Suppressor macrophage treated with lipopolysaccharide for 1 hour (primary cell): ENCODE results near the gene CBFA2T2.
A peak's percentile ranks its signal among the peaks of the same experiment; 100 is the strongest.
"Not testable (repeated sequence)": the region's sequence is repeated elsewhere in the genome, so short reads cannot be mapped to it uniquely, and the experiment has no call there.

Experiments used
- DNase-seq, 3 donors: peaks; one replicate each; pipeline ENCODE4 v3.0.0-alpha.2; 2020 to 2022

The CBFA2T2 gene

GRCh38 chr20:33629979-33630378, 140.1 kb downstream of the CBFA2T2 start:
- DNase-seq = no peak

GRCh38 chr20:33630507-33630906, 140.6 kb downstream of the CBFA2T2 start:
- peak in 2 of 3 donors; percentile 5 for DNase-seq

DNA sequence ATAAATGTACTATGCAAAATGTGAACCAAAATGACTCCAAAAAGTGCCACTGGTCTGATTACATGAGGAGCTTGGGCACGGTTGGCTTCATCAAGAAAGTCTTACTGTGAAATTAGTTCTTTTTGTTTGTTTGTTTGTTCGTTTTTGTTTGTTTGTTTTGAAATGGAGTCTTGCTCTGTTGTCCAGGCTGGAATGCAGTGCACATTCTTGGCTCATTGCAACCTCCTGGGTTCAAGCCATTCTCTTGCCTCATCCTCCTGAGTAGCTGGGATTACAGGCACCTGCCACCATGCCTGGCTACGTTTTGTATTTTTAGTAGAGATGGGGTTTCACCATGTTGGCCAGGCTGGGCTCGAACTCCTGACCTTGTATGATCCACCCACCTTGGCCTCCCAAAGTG, 142.0 kb downstream of the CBFA2T2 start:
- DNase-seq = not testable (repeated sequence)

DNA sequence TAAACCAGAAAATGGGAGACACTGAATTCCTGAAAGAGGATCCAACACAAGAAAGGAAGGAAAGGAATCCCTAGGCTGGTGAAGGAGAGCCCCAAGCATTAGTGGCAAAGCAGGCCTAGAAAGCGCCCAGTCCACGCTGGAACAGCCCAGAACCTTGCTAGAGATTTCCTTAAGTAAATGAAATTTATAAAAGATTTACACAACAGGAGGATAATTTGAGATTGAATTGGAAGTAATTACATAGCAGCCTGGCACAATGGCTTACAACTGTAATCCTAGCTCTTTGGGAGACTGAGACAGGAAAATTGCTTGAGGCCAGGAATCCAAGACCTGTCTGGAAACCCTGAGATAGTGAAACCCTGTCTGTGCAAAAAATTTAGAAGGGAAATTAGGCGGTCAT, 145.4 kb downstream of the CBFA2T2 start:
- no peak for DNase-seq

GRCh38 chr20:33636776-33637175, 146.9 kb downstream of the CBFA2T2 start:
- no peak for DNase-seq

- DNase-seq = no peak
Measured at GRCh38 chr20:33640287-33640686, 150.4 kb downstream of the CBFA2T2 start.

- DNase-seq = no peak
Measured at GRCh38 chr20:33644313-33645071, 154.6 kb downstream of the CBFA2T2 start.

DNA sequence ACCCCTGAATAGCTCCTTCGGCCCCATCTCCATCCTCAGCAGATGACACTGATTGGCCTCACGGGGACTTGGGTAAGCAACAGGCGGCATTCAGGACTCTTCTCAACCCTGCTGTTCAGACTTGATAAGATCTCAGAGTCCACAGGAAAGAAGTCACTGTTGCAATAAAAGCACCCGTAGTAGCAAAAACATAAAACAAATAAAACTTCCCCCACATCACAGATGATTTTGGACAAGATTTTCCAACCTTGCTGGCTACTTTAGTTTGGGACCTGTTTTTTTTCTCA, 155.1 kb downstream of the CBFA2T2 start:
- no peak for DNase-seq

DNA sequence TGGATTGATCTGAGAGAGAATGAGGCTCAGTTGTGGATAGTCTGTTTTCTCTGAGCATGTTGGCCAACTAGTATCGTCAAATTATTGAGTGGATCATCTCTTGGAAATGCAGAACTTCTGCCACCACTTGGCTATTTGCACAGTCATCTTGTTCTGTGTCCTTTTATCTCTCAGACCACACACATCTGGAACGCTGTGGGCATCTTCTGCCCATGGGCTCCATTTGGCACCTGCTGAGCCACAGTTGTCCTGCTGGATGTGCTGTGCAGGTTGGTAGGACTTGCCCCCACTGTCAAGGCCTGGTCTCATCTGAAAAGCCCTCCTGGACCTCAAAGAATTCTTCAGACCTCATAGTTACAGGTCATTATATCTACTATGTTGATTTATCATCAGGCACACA, 155.5 kb downstream of the CBFA2T2 start:
- DNase-seq = no peak

DNA sequence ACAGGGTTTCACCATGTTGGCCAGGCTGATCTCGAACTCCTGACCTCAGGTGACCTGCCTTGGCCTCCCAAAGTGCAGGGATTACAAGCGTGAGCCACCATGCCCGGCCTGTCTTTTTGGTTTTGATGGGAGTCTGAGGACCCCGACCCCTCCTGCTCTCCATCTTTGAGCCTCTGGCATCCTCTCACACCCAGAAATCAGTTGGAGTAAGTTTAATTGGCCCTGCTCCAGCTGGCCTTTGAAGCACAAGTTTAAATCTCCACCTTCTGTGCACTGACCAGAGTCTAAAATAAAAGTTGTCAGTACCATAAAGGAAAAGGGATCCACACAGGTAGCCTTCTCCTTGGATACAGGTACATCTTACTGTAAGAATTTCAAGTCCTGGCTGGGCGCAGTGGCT, 156.3 kb downstream of the CBFA2T2 start:
- no peak for DNase-seq

GRCh38 chr20:33646959-33647602, 157.2 kb downstream of the CBFA2T2 start:
- not testable (repeated sequence) for DNase-seq

DNA sequence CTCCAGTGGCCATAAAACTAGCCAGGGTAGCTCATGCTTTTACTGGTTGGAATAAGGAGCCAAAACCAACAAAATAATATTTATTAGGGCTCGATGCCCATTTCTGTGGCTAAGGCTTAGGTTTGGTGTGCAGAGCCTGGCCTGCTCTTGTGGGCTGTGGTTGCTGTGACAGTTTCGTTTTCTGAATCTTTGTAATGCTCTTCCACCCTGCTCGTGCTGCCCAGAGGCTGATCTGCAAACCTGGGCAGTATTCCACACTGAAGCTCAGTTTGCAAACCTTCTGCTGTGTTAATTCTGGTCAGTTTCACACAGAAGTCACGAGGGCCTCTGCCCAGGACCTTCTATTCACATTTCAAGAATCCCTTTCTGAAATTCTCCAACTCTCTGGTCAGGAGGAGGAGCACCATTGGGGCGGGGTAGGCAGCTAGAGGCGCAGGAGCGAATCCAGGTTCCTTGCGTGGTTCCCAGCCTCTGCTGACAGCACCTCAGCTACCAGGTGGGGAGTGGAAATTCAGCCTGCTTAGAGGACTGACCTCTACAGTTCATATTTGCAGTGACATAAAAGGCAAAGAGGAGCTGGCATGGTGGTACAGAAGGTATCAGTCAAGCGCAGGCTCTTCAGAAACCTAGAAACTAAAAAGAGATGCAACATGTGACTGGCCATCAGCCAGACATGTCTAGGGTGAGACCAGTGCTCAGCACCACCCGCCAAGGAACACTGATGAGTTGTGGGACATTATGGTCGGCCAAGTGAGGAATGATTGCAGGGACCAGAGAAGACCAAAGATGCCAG, 157.9 kb downstream of the CBFA2T2 start:
- no peak for DNase-seq

DNA sequence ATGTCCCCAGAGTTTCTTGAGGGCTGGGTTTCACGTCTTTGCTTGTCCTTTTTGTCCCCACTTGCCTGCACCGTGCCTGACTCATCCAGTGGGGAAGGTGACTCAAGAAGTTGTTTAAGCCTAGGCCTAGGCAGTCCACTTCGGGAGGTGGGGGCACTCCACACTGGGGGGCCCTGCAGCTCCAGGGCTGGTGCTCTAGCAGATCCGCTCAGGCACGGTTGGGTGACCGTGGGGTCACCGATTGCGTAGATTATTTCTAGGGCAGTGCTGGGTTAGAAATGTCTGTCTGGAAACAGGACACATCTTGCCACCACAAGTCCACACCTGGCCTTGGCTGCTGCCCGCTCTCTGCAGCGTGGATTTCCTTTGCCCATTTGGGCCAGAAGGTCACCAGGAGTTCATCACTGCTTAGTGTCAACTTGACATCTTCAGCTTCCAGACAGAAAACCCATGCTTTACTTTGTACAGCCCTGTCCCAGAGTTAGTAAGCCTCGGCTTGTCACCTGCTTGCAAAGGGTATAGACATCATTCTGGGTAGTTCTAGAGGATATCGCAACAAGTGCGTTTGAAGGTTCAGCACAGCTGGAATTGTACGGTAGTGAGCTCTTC, 158.6 kb downstream of the CBFA2T2 start:
- DNase-seq = no peak

DNA sequence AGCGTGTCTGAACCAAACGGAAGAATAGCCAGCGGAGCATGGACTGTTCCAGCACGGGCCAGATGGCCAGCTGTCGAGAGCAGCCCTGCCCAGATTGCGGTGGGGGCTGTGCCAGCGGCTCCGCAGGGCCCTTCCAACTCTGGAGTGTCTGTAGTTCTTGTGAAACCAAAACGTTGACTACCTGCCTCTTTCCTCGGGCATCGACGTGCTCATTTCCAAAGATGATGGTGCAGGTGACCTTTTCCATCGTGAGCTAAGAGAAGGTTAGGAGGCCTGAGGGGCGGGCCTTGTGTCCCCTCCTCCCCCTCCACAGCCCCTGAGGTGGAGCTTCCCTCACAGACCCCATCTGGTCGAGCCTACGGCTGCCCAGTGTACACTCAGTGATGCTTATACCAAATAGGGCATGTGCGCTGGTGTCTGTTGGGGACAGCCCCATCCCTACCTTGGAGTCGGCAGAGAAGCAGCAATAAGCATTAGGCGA, 159.3 kb downstream of the CBFA2T2 start:
- no peak for DNase-seq

- no peak for DNase-seq
Measured at GRCh38 chr20:33650111-33650752, 160.3 kb downstream of the CBFA2T2 start.

- no peak for DNase-seq
Measured at GRCh38 chr20:33650753-33651561, 161.1 kb downstream of the CBFA2T2 start.

DNA sequence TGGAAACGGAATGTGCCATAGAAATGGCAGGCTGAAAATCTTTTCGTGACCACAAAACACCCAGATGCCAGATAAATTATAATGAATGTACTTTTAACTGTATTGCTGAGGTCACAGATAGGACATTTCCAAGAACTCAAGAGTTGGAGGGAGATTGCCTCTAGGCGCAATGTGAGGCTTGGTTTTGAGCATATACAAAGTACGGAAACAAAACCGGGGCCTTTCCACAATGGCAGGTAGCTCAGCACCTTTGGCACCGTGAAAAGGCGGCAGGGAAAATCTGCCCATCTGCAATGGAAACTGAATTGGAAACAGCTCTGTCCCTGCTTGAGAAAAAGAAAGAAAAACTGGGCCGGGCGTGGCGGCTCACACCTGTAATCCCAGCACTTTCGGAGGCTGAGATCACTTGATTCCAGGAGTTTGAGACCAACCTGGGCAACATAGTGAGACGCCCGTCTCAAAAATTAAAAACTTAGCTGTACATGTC, 161.7 kb downstream of the CBFA2T2 start:
- DNase-seq = no peak

DNA sequence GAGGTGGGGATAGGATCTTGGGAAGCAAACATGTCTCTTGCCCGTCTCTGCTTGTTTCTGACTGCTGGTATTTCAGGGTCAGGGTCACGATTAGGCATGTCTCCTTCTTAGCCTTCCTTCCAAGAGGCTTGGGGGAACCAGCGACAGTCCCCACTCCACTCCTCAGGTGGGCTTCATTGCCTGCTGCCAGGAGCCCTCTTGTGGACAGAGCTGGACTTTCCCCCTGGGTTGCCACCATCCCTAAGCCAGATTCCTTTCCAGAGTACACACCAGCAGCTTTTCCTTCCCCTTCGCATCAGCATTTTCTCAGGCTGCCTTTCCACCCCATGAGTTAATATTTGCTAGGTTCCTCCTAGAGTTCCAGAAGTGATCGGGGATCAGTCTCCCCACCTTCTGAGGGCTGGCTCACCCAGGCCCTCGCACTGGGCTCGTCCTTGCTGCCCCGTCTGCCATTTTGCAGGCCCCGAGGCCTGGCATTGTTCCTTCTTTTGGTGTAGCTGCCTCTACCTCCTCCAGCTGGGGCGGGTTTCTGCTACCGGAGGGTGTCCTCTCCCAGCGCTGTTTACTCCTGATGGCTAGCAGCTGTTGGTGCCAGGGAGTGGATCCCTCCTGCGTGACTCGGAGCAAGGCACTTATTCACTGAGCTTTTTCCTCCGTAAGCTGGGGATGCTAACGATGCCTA, 163.5 kb downstream of the CBFA2T2 start:
- peak; percentile 27 to 40 (median 28) for DNase-seq

DNA sequence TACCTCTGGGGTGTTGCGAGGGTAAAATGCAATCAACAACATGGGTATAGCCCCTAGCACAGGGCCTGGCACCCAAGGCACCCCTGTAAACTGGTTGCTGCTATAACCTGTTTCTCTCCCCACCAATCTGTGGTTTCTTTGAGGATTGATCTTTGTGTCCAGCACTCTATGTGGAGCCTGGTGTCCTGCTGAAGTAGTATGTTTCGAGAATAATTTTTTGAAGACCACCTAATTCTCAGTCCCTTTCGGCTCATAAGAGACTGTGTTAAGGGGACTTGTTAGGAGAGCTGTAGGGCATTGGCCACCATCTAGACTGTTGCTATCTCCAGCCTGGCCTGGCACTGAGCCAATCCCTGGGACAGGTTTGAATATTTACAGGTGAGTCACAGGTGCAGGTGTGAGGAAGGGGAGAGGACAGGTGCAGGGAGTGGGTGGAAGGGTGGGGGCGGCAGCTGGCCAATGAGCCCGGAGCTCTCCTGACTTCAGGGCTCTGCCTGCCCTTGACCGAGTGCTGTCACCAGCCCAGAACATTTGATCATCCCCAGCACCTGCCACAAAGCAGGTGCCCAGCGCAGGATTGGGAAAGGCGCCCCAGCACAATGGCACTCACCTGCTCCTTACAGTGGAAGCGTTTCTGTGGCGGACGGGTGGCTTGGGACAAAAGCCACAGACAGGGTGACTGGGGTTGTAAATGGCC, 164.2 kb downstream of the CBFA2T2 start:
- no peak for DNase-seq

DNA sequence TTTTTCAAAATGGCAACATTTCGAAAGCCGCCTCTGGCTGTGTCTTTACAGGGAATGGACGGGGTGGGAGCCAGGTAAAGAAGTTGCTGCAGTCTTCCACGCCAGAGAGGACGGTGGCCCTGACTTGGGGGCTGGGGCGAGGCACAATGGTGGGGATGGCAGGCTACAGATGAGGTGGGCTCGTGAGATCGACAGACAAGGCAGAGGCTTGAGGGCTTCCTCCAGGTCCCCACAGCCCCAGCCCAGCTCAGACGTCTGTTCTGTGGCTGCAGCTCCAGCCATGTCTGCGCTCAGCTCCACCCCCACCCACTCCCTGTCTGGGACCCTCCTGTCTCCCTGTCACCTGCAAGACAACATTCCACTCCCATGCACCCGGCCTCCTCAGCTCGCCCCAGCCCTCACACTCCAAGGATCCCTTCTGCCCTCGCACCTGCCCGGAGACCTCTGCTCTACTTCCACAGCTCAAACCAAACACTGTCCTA, 164.8 kb downstream of the CBFA2T2 start:
- no peak for DNase-seq
